HG02973 (cell line): Measurements from ENCODE around the gene AGBL4.

Source experiments
- ATAC-seq: cut with Tn5 transposase; IDR thresholded peaks from one replicate; pipeline ENCODE4 v1.9.1; 2021; ENCODE audit warnings: moderate library complexity; ENCODE audit not compliant: unreplicated experiment

The AGBL4 gene

DNA sequence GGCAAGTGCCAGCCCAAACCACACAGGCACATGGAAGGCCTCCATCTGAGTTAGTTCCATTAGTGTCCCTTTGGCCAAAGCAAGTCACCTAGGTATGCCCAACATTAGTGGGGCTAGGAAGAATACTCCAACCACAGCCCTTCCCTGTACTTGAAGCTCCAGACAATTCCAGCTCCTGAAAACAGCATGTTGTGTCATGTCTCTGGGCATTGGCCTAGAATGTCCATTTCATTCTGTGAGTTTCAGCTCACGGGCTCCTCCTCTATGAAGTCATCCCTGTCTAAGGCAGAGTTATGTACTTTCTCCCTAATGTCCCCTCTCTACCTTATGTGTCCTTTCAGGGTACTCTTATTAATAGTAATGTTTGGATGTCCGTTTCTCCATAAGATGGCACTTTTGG, 1455.3 kb downstream of the AGBL4 start:
- no peak for ATAC-seq

DNA sequence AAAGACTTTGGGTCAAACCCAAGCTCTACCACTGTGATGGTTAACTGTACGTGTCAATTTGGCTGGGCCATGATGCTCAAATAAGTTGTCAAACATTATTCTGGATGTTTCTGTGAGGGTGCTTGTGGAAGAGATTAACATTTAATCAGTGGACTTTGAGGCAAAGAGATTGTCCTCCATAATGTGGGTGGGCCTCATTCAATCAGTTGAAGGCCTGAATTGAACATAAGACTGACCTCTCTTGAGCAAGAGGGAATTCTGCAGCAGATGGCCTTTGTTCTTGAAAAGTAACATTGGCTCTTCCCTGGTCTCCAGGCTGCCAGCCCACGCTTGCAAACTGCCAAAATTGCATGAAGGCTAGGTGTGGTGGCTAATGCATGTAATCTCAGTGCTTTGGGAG, 1457.3 kb downstream of the AGBL4 start:
- no peak for ATAC-seq

DNA sequence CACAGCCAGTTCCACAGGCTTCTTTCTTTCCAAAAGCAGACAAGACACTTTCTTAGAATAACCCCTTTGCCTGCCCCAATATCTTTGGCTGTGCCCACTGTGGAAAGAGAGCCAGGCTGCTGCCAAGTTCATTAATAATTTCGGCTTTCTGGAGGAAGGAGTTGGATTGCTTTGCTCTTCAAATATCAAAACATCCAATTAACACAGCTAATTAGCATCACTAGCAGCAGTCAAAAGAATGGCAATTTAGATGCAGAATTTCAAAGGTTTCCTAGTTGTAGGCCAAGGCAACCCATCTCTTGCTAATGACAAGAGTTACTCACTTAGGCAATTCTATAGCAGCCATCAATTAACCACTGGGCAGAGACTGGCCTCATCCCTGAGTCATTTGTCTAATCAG, 1460.7 kb downstream of the AGBL4 start:
- ATAC-seq, result no peak

DNA sequence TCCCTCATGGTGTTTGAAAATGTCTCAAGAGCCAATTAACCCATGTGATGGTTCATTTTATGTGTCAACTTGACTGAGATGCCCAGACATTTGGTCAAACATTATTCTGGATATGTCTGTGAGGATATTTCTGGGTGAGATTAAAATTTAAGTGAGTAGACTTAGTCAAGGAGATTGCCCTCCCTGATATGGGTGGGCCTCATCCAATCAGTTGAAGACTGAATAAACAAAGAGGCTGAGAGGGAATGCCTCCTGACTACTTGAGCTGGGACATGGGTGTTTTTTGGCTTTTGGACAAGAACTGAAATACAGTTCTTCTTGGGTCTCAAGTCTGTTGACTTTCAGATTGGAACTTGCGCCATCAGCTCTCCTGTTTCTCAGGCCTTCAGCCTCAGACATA, 1462.3 kb downstream of the AGBL4 start:
- ATAC-seq, result no peak

DNA sequence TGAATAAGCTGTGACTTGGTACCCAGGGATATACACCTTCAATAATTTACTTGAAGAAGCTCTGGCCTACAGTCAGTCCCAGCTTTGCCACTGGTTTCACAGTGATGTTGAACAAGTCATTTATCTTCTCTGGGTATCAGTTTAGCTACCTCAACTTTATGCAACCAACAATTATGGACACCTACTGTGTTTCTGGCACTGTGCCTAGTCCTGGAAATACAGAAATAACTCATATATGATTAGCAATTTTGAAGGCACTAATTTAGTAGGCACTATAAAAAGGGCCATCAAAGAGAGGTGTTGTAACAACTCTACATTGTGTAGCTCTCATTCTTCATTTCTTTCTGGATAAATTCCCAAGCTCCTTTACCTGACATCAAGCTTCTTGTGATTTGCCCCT, 1463.2 kb downstream of the AGBL4 start:
- ATAC-seq, result no peak

DNA sequence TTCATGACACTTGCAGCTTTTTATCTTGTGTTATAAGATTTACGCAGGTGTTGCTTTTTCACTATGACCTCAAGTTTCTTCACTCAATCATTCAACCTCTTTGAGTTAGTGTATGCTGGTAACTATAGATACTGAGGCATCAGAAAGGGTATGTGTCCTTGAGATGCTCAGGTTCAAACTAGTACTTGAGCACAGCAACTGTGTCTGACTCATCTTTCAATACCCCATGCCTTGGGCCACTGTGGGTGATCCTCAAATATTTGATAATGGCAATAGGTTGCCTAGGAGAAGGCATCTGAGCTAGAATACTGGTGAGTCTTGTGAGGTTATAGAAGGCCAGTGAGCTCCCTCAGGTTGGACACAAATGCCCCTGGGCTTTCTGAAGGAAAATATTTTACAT, 1463.6 kb downstream of the AGBL4 start:
- no peak for ATAC-seq

GRCh38 chr1:48558366-48558765, 1465.4 kb downstream of the AGBL4 start:
- ATAC-seq, result no peak

DNA sequence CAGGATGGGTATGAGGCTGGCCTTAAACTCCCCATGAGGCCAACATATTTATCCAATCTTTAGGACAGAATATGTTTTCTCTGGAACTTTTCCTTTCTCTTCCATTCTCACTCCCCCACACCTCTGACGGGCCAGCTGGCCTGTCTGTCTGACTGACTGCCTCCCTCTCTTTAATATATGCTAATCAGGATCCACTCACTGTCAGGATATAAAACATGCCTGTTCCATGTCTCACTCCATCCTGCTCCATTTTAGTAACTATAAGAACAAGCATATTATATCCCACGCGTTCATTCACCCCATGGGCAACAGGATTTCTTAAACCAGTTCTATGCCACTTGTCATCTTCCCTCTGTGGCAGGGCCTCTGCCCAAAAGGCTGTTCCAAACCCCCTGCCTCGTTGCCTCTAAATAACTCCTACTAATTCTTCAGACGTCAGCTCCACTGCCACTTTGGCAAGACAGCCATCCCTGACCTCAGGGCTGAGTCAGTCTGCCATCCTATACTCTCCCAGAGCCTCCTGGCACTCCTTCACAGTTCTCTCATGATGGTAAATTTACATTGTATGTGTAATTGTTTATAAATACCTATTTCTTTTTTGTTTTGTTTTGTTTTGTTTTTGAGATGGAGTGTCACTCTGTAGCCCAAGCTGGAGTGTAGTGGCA, 1467.4 kb downstream of the AGBL4 start:
- no peak for ATAC-seq

- no peak for ATAC-seq
Observed at GRCh38 chr1:48555271-48555670, 1468.5 kb downstream of the AGBL4 start.

DNA sequence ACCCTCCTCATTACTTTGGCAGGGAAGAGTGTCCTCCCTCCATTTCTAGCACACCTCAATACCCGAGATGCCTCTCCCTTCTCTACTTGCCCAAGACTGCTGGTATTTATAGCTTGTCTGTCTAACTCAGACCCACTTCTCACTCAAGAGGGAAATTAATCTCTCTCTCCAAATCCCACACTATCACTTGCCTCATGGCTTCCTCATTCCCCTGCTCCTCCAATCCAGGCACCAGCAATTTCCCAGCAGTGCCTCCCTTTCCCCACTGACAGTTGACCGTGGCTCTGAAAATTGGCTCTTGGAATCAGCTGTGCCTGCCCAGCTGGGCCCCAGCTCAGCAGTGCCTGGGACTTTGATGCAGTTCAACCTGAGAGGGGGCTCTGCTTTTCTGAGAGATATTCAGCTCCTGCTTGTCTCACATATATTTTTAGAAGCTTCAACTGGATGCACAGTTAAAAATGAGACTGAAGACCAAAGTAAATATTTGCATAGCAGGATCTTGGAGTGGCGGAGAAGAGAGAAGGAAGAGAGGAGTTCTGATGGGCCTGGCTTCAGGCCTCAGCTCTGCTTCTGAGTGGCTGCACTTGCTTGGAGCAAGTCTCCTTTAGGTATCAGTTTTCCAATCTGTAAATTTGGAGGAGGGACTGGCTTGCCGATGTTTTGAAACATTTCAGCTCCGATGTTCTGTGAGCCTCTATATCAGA, 1470.7 kb downstream of the AGBL4 start:
- ATAC-seq, result no peak

DNA sequence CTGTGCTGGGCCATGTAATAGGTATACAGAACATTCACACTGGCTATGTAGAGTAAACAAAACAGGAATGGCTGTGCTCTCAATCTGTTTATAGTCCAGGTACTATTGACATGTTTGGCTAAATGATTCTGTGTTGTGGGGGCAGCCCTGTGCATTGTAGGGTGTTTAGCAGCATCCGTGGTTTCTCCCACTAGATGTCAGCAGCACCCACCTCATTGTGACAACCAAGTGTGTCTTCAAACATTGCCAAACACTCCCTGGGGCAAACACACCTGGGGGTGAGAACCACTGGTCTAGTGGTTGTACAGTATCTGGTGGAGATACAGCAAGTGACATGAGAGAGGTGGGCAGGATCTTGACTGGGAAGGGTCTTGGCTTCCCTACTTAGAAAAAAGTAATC, 1471.3 kb downstream of the AGBL4 start:
- no peak for ATAC-seq

DNA sequence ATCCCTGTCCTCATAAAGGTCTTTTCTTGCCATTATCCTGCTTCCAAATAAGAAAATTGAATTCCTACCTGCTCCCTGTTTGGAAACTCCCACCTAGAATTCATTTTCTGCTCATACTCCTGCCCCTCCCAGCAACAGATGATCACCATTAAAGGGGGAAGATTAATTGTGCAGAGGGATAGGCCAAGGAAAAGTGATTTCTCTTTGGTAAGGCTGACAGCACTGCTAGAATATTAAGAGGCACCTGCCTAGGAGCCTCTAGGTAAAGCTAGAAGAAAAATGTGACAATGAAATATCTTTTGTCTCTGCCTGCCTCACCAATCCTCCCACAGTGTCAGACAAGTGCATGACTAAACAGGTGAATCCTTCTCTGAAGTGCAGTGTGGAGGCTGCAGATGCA, 1474.8 kb downstream of the AGBL4 start:
- ATAC-seq, result no peak

- ATAC-seq, result no peak
Observed at GRCh38 chr1:48547561-48548220, 1476.1 kb downstream of the AGBL4 start.

DNA sequence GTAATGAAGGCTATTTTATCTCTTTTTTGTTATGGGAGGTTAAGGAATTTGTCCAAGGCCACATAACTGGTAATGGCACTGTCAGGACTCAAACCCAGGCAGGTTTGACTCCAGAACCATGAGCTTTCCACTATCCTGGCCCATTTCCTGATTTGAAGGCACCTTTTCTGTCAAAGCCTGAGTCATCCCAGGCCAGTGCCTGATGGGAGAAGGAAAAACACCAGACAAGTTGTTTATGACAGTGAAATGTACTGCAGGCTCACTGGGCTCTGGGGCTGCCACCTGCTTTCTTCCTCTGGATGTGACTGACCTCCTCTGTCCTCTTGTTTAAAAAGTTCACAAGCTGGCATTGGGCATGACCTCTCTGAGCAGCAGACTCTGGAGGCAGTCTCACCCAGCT, 1479.9 kb downstream of the AGBL4 start:
- ATAC-seq, result no peak

GRCh38 chr1:48540587-48540986, 1483.2 kb downstream of the AGBL4 start:
- ATAC-seq, result no peak

DNA sequence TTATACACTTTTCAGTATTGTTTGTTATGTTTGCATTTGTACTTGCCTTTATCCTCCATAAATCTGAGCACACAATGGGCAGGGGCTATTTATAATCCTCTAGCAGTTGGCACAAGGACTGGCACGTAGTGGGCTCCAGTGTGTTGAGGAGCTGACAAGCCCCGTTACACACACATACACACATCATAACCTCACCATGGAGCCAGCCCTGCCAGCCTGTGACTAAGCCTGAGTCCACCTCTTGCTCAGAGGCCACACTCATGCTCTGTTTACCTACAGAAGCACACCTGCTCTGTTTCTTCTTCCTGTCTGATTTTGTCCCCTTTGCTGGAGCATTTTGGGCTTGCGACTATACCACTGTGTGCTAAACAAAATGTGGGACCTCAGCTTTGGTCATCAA, 1487.3 kb downstream of the AGBL4 start:
- ATAC-seq, result no peak

GRCh38 chr1:48532976-48533375, 1490.8 kb downstream of the AGBL4 start:
- no peak for ATAC-seq

DNA sequence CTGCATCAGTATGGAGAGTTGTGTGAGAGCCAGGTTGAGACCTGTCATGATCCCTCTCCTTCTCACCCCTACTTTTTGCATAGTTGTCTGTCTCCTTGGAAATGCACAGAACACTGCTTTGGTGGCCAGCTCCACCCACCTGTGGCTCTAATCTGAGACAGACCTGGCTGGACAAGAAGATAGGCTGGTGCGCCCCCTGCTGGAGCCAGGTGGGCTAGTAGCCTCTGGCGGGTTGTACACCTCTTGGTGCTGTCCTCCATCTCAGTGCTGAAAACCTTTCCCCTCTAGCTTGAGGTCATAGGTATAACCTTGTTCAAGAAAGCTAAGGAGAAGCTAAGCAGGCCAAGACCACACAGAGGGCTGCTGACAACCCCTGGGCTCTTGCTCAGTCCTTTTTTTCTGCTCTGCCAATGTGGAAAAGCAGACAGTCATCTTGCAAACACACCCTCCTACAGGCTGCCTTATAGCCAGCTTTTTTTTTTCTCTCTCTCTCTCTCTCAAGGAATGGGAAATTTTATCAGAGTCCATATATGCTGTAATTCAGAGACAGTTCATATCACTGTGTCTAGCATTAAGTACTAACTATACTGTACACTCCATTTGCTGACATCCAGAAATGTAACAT, 1492.9 kb downstream of the AGBL4 start:
- no peak for ATAC-seq

- no peak for ATAC-seq
Observed at GRCh38 chr1:48527051-48527450, 1496.7 kb downstream of the AGBL4 start.

DNA sequence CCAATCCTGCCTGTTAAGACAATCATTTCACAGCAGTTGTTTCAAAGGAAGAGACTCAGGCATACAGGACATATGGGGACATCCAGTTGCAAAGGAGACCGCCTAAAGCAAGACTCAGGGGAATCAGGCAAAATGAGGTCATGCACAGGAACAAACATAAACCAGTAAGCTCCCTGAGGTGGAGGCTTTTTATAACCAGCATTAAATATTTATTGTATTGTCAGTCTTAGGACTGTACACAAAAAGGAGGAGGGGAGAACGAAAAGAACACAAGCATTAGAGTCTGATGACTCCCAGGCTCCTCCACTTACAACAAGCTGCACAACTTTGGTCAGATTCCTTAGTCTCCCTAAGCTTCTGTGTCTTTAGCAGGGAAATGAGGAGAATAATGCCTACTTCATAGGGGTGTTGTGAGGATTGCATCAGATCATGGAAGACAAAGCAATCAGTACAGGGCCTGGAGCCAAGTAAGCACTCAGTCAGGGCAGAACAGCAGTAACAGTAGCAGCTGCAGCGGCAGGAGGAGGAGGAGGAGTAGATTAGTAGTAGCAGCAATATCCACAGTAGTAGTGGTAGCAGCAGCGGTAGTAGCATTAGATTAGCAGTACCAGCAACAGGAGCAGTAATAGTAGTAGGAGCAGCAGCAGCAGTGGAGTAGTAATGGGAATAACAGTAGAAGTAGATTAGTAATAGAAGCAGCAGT, 1497.6 kb downstream of the AGBL4 start:
- ATAC-seq, result no peak

DNA sequence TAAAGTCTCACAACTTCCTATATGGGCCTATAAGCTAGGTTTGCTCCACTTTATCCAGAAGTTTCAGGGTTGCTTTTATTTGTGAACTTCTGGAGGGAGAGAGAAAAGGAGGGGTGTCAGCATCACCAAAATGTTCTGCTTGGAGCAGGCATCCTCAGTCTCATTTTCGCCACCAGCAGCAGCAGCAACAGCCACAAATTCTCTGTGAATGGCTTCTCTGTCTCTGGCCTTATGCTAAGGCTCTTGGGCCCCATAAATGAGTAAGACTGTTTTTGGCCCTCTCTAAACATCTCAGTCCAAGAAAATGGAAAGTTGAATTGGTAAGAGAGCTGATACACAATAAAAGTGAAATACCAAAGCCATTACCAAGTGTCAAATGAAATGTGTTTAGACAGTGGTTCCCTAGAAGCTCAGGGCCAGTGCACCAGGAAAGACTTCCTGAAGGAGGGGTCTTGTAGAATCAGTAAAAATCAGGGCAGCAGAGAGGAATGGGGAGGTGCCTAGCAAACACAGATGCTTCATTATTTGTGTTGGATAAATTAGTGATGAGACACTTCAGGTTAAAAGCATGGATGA, 1498.8 kb downstream of the AGBL4 start:
- no peak for ATAC-seq
